ENCODE measurements around the gene PSMD6. TPM values are rescaled to one million over a fixed set of nuclear protein-coding genes. Genes with fewer than 3 reads are reported as not detected.

The PSMD6 gene
- total RNA-seq, 1 donor = 72.8 TPM

DNA sequence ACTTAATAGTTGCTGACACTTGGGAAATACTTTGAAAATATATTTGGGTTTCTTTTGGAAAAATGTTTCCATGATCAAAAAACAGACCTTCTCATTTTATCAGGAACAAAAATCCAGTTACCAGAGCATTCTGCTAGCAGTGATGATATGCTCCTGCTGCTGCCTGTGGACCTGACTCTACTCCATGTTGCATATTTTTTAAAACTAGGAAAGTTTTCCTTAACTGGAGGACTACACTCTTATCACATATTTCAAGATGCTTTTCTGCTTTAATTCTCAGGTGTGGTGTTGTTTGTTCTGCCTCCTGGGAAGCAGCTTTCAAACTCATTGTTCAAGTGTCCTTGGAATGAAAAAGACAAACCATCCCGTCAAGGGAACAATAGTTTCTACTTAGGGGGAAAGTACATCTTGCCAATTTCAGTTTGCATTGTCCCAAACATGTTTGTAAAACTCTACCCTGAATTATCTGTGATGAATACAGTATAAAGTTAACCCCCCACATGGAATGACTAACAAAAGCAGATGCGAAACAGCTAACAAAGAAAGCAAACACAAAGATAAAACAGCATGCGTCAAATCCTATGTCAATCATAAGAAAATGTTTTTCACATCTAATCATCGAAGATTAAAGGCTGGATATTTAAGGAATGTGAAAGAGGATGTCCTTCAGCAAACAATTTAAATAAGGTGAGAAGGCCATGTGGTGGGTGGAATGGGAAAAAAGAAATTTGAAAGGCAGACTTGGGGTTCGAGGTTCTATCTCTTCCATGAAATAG, 40.1 kb upstream of the PSMD6 start:
- DNase-seq (ENCODE audit: low read depth) = peak; percentile 72
- TF ChIP-seq, protein P1, sequence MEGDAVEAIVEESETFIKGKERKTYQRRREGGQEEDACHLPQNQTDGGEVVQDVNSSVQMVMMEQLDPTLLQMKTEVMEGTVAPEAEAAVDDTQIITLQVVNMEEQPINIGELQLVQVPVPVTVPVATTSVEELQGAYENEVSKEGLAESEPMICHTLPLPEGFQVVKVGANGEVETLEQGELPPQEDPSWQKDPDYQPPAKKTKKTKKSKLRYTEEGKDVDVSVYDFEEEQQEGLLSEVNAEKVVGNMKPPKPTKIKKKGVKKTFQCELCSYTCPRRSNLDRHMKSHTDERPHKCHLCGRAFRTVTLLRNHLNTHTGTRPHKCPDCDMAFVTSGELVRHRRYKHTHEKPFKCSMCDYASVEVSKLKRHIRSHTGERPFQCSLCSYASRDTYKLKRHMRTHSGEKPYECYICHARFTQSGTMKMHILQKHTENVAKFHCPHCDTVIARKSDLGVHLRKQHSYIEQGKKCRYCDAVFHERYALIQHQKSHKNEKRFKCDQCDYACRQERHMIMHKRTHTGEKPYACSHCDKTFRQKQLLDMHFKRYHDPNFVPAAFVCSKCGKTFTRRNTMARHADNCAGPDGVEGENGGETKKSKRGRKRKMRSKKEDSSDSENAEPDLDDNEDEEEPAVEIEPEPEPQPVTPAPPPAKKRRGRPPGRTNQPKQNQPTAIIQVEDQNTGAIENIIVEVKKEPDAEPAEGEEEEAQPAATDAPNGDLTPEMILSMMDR (IDR thresholded peaks at IDR 0.05; ENCODE audit: insufficient read depth, low read length) = no peak
- H3K4me3 ChIP-seq (ENCODE audit: low read depth, low read length) = no peak overlapping the region

DNA sequence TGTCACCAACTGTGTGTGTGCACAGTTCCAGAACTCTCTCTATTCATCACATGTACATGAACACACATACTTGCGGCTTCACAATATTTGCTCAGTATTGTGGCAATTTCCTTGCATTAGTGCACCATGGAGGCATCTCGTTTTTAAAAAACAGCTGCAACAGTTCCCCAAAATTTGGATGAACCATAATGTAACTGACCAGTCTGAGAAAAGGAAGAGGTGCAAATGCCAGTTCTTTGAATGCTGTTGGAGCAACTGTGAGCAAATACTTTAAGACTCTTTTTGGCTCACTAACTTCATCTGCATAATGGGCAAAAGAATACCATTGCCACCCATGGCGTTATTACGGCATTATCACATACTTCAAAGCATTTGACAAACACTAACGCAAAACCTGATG, 38.3 kb upstream of the PSMD6 start:
- no peak overlapping the region for H3K4me3 ChIP-seq (ENCODE audit: low read depth, low read length)
- DNase-seq (ENCODE audit: low read depth) = no peak
- TF ChIP-seq, protein P1 (IDR thresholded peaks at IDR 0.05; ENCODE audit: insufficient read depth, low read length) = no peak

DNA sequence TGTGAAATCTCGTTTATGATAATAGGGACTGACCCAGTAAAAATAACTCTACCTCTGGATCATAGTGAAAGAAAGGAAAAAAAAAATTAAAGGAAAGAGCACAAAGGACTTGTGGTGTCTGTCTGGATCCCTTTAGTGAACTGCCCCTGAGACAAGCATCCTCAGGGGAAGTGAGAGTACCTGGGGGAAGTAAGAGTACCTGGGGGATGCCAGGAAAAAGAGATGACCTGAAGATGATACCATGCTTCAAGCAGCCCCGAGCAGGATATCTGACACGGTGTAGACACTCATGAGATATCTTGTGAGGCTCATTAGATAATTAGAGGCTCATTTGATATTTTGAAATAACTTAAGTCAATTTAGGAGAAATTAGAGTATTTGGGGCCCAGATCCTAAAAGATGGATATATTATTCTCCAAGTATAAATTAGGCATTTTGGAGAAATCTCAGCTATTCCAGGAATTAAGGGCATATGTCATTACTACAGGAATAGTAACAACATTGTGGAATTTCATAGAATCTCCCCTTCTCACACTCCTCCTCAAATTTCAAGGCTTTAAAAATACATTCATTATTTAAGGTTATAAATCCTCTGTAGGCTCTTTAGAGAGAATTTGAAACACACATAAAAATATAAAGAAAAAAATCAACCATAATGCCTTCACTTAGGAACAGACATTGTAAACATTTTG, 36.3 kb upstream of the PSMD6 start:
- TF ChIP-seq, protein P1 (IDR thresholded peaks at IDR 0.05; ENCODE audit: insufficient read depth, low read length) = no peak
- DNase-seq (ENCODE audit: low read depth) = no peak
- no peak overlapping the region for H3K4me3 ChIP-seq (ENCODE audit: low read depth, low read length)

DNA sequence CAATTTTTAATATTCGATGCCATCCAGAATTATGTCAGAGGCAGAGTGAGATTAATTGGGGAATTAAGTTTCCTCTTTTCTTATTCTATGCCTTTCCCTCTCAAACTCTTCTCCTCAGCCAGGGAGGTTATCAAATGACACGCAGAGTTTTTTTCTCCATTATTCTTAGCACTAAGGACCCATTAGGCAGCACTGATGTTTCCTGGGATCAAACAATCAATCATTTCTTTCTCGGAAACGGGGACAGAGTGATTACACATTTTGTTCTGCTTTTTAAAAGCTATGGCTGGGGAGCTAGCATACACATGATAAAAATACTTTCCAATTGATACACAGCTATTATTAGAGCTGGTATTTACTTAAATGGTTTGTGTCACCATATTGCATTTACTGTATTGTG, 35.3 kb upstream of the PSMD6 start:
- DNase-seq (ENCODE audit: low read depth) = no peak
- H3K4me3 ChIP-seq (ENCODE audit: low read depth, low read length) = no peak overlapping the region
- TF ChIP-seq, protein P1 (IDR thresholded peaks at IDR 0.05; ENCODE audit: insufficient read depth, low read length) = no peak

DNA sequence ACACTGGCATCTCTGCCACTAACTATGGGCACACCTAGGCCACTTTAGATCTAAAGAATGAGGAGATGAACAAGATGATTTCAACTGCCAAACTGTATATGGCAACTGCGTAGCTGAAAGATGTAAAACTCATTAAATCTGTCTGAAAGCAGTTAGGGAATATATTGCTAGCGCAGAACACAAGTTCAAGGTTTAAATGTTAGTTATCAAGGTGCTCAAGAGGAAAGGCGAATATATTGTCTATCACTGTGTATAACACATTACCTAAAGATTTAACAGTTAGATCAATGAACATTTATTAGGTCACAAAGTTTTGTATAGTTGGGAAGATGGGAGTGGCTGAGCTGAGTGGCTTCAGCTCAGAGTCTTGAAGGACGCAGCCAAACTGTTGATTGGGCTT, 33.9 kb upstream of the PSMD6 start:
- H3K4me3 ChIP-seq (ENCODE audit: low read depth, low read length) = no peak overlapping the region
- TF ChIP-seq, protein P1 (IDR thresholded peaks at IDR 0.05; ENCODE audit: insufficient read depth, low read length) = no peak
- DNase-seq (ENCODE audit: low read depth) = no peak

DNA sequence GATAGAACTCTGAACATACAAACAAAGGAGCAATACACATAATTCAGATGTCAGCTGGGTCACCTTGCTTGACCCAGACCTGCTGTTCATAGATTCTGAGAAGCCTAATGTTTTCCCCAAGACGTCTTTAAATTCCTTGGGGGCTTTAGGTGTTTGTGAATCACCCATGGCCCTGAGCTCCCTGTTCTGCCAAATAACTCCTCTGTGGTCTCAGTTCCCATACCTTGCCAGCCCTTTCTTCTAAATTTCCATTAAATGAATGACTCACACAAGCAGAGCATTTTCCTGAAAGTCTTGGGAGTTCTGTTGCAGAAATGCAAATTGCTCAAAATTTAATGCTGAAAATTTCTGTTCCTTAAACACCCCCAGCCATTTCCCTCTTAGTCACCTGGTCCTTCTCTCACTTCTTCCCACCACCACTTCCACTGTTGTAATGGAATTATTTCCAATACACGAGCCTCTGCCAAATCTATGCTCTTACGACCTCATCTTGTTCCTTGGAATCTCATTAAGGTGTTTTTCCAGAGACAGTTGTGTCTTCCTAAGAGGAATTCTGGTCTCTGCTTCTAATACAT, 33.4 kb upstream of the PSMD6 start:
- H3K4me3 ChIP-seq (ENCODE audit: low read depth, low read length) = no peak overlapping the region
- peak; percentile 71 for DNase-seq (ENCODE audit: low read depth)
- TF ChIP-seq, protein P1 (IDR thresholded peaks at IDR 0.05; ENCODE audit: insufficient read depth, low read length) = no peak

Data from fibroblast of the aortic adventitia (primary cell).